Liver (tissue), 9 donors: ENCODE data around the gene AVEN. TPM values are rescaled to one million over a fixed set of nuclear protein-coding genes. Genes with fewer than 3 reads are reported as not detected.

Experiments used
- DNase-seq: peaks from one replicate; pipeline ENCODE4 v3.0.0-alpha.2; 2017; ENCODE audit warnings: low spot score
- H3K27ac ChIP-seq, 2 donors: one replicate each; pipeline ENCODE4 v1.7.0; 2013; ENCODE audit warnings: inconsistent platforms in 2 of 2, low read length in 2 of 2, control low read depth in 1 of 2, low read depth in 1 of 2, mild to moderate bottlenecking in 1 of 2
- H3K27me3 ChIP-seq, 4 donors: one replicate each; pipeline versions ENCODE4 v1.6.1 to v1.7.0; 2013; ENCODE audit warnings: low read length in 3 of 4, inconsistent platforms in 1 of 4, mild to moderate bottlenecking in 1 of 4, moderate library complexity in 1 of 4; ENCODE audit not compliant: control insufficient read depth in 4 of 4, insufficient read depth in 4 of 4
- H3K36me3 ChIP-seq, 4 donors: one replicate each; pipeline versions ENCODE4 v1.6.1 to v1.7.0; 2013; ENCODE audit warnings: low read length in 3 of 4, mild to moderate bottlenecking in 3 of 4, low read depth in 1 of 4, moderate library complexity in 1 of 4; ENCODE audit not compliant: control insufficient read depth in 4 of 4, insufficient read depth in 3 of 4
- H3K4me1 ChIP-seq, 4 donors: one replicate each; pipeline versions ENCODE4 v1.6.1 to v1.7.0; 2013; ENCODE audit warnings: low read length in 3 of 4, mild to moderate bottlenecking in 3 of 4, moderate library complexity in 1 of 4; ENCODE audit not compliant: control insufficient read depth in 4 of 4, insufficient read depth in 4 of 4
- H3K4me3 ChIP-seq, 3 donors: one replicate each; pipeline versions ENCODE4 v1.6.1 to v1.7.0; 2013; ENCODE audit warnings: low read length in 3 of 3, control low read depth in 1 of 3, low read depth in 1 of 3, mild to moderate bottlenecking in 1 of 3
- H3K9ac ChIP-seq, 2 donors: one replicate each; pipeline ENCODE4 v1.7.0; 2013; ENCODE audit warnings: low read length in 2 of 2, mild to moderate bottlenecking in 2 of 2, moderate library complexity in 2 of 2, control low read depth in 1 of 2, low read depth in 1 of 2
- H3K9me3 ChIP-seq, 4 donors: one replicate each; pipeline versions ENCODE4 v1.6.1 to v1.7.0; 2013; ENCODE audit warnings: low read length in 3 of 4; ENCODE audit not compliant: control insufficient read depth in 4 of 4
- ATF3 ChIP-seq: IDR thresholded peaks from 2 replicates; pipeline ENCODE4 v1.6.1; 2016; ENCODE audit warnings: antibody characterized with exemption
- CTCF ChIP-seq: fragments of 150-350 bp; IDR thresholded peaks from 2 replicates; pipeline ENCODE4 v1.5.1; 2017; ENCODE audit warnings: improper control_type of control experiment, low read depth, low read length; ENCODE audit not compliant: missing input control
- EGR1 ChIP-seq, 2 donors: IDR thresholded peaks; 2 replicates each; pipeline ENCODE4 v1.6.1; 2016 to 2018; ENCODE audit warnings: antibody characterized with exemption in 2 of 2, low read depth in 2 of 2
- FOXA1 ChIP-seq: IDR thresholded peaks from 2 replicates; pipeline ENCODE4 v1.6.1; 2016; ENCODE audit warnings: antibody characterized with exemption
- FOXA2 ChIP-seq: IDR thresholded peaks from 2 replicates; pipeline ENCODE4 v1.6.1; 2016; ENCODE audit warnings: antibody characterized with exemption
- GABPA ChIP-seq, 2 donors: IDR thresholded peaks in 1 of 2; conservative IDR thresholded peaks in 1 of 2; 2 replicates each; pipeline ENCODE4 v1.6.1; 2016; ENCODE audit warnings: antibody characterized with exemption in 2 of 2, mild to moderate bottlenecking in 1 of 2, moderate library complexity in 1 of 2
- HNF4A ChIP-seq, 2 donors: conservative IDR thresholded peaks; 2 replicates each; pipeline ENCODE4 v1.6.1; 2016; ENCODE audit warnings: antibody characterized with exemption in 2 of 2, mild to moderate bottlenecking in 2 of 2
- HNF4G ChIP-seq: IDR thresholded peaks from 2 replicates; pipeline ENCODE4 v1.6.1; 2016; ENCODE audit warnings: antibody characterized with exemption
- JUND ChIP-seq, 2 donors: IDR thresholded peaks; 2 replicates each; pipeline ENCODE4 v1.6.1; 2016; ENCODE audit warnings: antibody characterized with exemption in 2 of 2
- MAX ChIP-seq: IDR thresholded peaks from 2 replicates; pipeline ENCODE4 v1.6.1; 2016; ENCODE audit warnings: antibody characterized with exemption
- RAD21 ChIP-seq, 2 donors: IDR thresholded peaks; 2 replicates each; pipeline ENCODE4 v1.6.1; 2016; ENCODE audit warnings: antibody characterized with exemption in 2 of 2, mild to moderate bottlenecking in 2 of 2
- RXRA ChIP-seq, 2 donors: IDR thresholded peaks; 2 replicates each; pipeline ENCODE4 v1.6.1; 2017 to 2018; ENCODE audit warnings: antibody characterized with exemption in 2 of 2, mild to moderate bottlenecking in 1 of 2
- SP1 ChIP-seq: IDR thresholded peaks from 2 replicates; pipeline ENCODE4 v1.6.1; 2018; ENCODE audit warnings: antibody characterized with exemption, mild to moderate bottlenecking
- YY1 ChIP-seq: IDR thresholded peaks from 2 replicates; pipeline ENCODE4 v1.6.1; 2016; ENCODE audit warnings: antibody characterized with exemption, mild to moderate bottlenecking
- ZBTB33 ChIP-seq: IDR thresholded peaks from 2 replicates; pipeline ENCODE4 v1.6.1; 2016; ENCODE audit warnings: antibody characterized with exemption
- whole genome bisulfite sequencing: extraction: QIAGEN DNeasy Blood & Tissue Kit; methylation state at CpG from one replicate; pipeline ENCODE4 v1.1.7; 2013; 5-methylcytosine and 5-hydroxymethylcytosine counted together
- polyA plus RNA-seq, 2 donors: library from polyadenylated mRNA; stranded (reverse) in 1 of 2; unstranded in 1 of 2; fragments of 200-250 nt in 1 of 2; fragments of >200 nt in 1 of 2; fragmentation: Nextera tagmentation in 1 of 2; extraction: Ambion mirVana in 1 of 2; gene quantifications; one replicate each; pipeline versions ENCODE4 v1.2.1 to v1.2.3, GENCODE V29; 2013 to 2015
- total RNA-seq, 2 donors: library from RNA; depleted of rRNA; stranded (reverse); fragments of >200 nt; gene quantifications; one replicate each; pipeline ENCODE4 v1.2.3, GENCODE V29; 2014
- donor health status: healthy.
- donor health status: healthy.
- donor health status: healthy.
- donor health status: healthy.
- donor health status: healthy.

The AVEN gene
- total and polyA plus RNA-seq, 4 donors, result 5.3 to 12.4 (median 7.0) TPM

- TF ChIP-seq GABPA (IDR thresholded peaks at IDR 0.05 in 1 of 2, conservative IDR thresholded peaks at IDR 0.05 in 1 of 2), result no peak
- TF ChIP-seq FOXA2, result no peak
- TF ChIP-seq FOXA1, result no peak
- no peak for TF ChIP-seq RAD21 (IDR thresholded peaks at IDR 0.05)
- no peak for TF ChIP-seq RXRA (IDR thresholded peaks at IDR 0.05)
- no peak for TF ChIP-seq MAX
- H3K9me3 ChIP-seq, result no peaks in the 10 kb centered on the region
- H3K4me3 ChIP-seq, result no peak overlapping the region
- no peak for DNase-seq
- no peaks in the 10 kb centered on the region for H3K4me1 ChIP-seq
- 94% methylated on average over 13 of the region's 13 CpGs for WGBS
- H3K27me3 ChIP-seq, result no peaks in the 10 kb centered on the region
- no peak overlapping the region for H3K9ac ChIP-seq
- no peaks in the 10 kb centered on the region for H3K36me3 ChIP-seq
- H3K27ac ChIP-seq, result no peak overlapping the region
Measured at GRCh38 chr15:33872416-33873106, 166.4 kb downstream of the AVEN start.

- no peaks in the 10 kb centered on the region for H3K4me1 ChIP-seq
- DNase-seq, result no peak
- no peaks in the 10 kb centered on the region for H3K27me3 ChIP-seq
- no peaks in the 10 kb centered on the region for H3K9me3 ChIP-seq
- WGBS, result 97% methylated on average over 2 of the region's 2 CpGs
- no peak overlapping the region for H3K9ac ChIP-seq
- no peak overlapping the region for H3K27ac ChIP-seq
- peaks cover 0 to 2% (median 0%) of the 10 kb centered on the region in 4 donors for H3K36me3 ChIP-seq
- H3K4me3 ChIP-seq, result no peak overlapping the region
- TF ChIP-seq MAX (no peak), ZBTB33 (no peak), YY1 (no peak), GABPA (IDR thresholded peaks at IDR 0.05 in 1 of 2, conservative IDR thresholded peaks at IDR 0.05 in 1 of 2) (no peak), EGR1 (IDR thresholded peaks at IDR 0.05; ENCODE audit: low read depth in 2 of 2) (no peak), JUND (IDR thresholded peaks at IDR 0.05) (no peak), HNF4A (conservative IDR thresholded peaks at IDR 0.05) (no peak), FOXA2 (no peak), CTCF (no peak), RXRA (IDR thresholded peaks at IDR 0.05) (no peak), HNF4G (no peak), SP1 (no peak), FOXA1 (no peak), ATF3 (no peak)
Measured at GRCh38 chr15:33871980-33872379, 167.0 kb downstream of the AVEN start.
